Liver (tissue), 3 donors: ENCODE measurements around the gene PPARA.

Experiments used
- CTCF ChIP-seq: fragments of 150-350 bp; IDR thresholded peaks from 2 replicates; pipeline ENCODE4 v1.5.1; 2017; ENCODE audit warnings: improper control_type of control experiment, low read depth, low read length; ENCODE audit not compliant: missing input control
- FOXA1 ChIP-seq: IDR thresholded peaks from 2 replicates; pipeline ENCODE4 v1.6.1; 2016; ENCODE audit warnings: antibody characterized with exemption
- MAX ChIP-seq: IDR thresholded peaks from 2 replicates; pipeline ENCODE4 v1.6.1; 2016; ENCODE audit warnings: antibody characterized with exemption
- SP1 ChIP-seq: IDR thresholded peaks from 2 replicates; pipeline ENCODE4 v1.6.1; 2018; ENCODE audit warnings: antibody characterized with exemption, mild to moderate bottlenecking
- TAF1 ChIP-seq: conservative IDR thresholded peaks from 2 replicates; pipeline ENCODE4 v1.6.1; 2016; ENCODE audit warnings: antibody characterized with exemption, mild to moderate bottlenecking
- donor health status: healthy.
- donor health status: healthy.

GRCh38 chr22:46179748-46180147, 29.4 kb downstream of the PPARA start:
- no peak for TF ChIP-seq CTCF
- no peak for TF ChIP-seq FOXA1
- TF ChIP-seq SP1, result no peak
- no peak for TF ChIP-seq MAX
- no peak for TF ChIP-seq TAF1
